ENCODE results near the gene EIF5AL1. TPM values are rescaled to one million over a fixed set of nuclear protein-coding genes. Genes with fewer than 3 reads are reported as not detected.

EIF5AL1 gene
- total and polyA plus RNA-seq, 4 donors: 0.05 to 2.1 (median 0.52) TPM

DNA sequence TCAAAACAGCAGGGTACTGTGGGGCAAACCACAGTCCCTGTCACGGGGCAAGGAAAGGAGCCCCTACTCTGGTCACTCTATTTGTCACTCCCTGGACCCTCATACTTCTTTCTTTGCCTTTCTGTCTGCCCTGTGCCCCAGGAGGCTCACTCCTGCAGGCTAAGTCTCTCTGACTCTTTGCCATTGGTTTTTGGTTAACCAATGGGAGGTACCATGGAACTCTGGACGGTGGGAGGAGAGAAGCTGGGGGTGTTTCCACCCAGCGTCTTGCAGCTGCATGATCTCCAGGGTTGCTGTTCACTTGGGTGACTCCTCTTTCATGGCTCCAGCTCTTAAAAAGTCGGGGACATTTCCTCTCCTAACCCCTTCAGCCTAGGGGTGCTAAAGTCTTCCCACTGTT lies 15.4 kb upstream of the EIF5AL1 start:
- no peak overlapping the region for H3K4me3 ChIP-seq (ENCODE audit: low read depth in 1 of 3, low read length in 3 of 3)
- WGBS: 55% methylated on average over 4 of the region's 4 CpGs

DNA sequence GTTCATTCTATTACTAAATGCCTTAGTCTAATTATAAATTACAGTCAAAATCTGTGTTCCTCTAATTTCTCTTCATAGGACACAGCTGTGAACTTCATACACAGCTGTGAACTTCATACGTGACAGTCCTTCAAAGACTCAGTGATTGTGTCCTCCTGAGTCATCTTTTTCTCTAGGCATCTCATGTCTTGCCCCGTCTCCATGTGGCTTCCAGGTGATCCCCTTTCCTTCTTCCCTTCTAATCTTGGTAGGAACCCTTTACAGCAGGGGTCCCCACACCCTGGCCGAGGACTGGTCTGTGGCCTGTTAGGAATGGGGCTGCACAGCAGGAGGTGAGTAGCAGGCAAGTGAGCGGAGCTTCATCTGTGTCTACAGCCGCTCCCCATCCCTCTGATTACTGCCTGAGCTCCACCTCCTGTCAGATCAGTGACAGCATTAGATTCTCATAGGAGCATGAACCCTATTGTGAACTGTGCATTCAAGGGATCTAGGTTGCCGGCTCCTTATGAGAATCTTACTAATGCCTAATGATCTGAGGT lies 14.0 kb upstream of the EIF5AL1 start:
- no peak overlapping the region for H3K9ac ChIP-seq (ENCODE audit: low read depth in 1 of 2, low read length in 2 of 2)
- 92% methylated on average over 6 of the region's 6 CpGs for WGBS
- no peaks in the 10 kb centered on the region for H3K4me1 ChIP-seq (ENCODE audit: control insufficient read depth in 4 of 4, insufficient read depth in 4 of 4, low read length in 3 of 4)
- no peaks in the 10 kb centered on the region for H3K9me3 ChIP-seq (ENCODE audit: control insufficient read depth in 4 of 4, low read length in 3 of 4)
- no peak for DNase-seq (ENCODE audit: low spot score)
- no peak overlapping the region for H3K4me3 ChIP-seq (ENCODE audit: low read depth in 1 of 3, low read length in 3 of 3)
- H3K27me3 ChIP-seq (ENCODE audit: control insufficient read depth in 4 of 4, insufficient read depth in 4 of 4, low read length in 3 of 4): no peaks in the 10 kb centered on the region
- H3K27ac ChIP-seq (ENCODE audit: low read depth in 1 of 2, low read length in 2 of 2): no peak overlapping the region
- no peaks in the 10 kb centered on the region for H3K36me3 ChIP-seq (ENCODE audit: control insufficient read depth in 4 of 4, insufficient read depth in 3 of 4, low read depth in 1 of 4, low read length in 3 of 4)
- TF ChIP-seq JUND (IDR thresholded peaks at IDR 0.05) (no peak), YY1 (IDR thresholded peaks at IDR 0.05) (no peak), RXRA (IDR thresholded peaks at IDR 0.05) (no peak), GABPA (IDR thresholded peaks at IDR 0.05 in 1 of 2, conservative IDR thresholded peaks at IDR 0.05 in 1 of 2) (no peak), HNF4G (IDR thresholded peaks at IDR 0.05) (no peak), ATF3 (IDR thresholded peaks at IDR 0.05) (no peak), FOXA2 (IDR thresholded peaks at IDR 0.05) (no peak), FOXA1 (IDR thresholded peaks at IDR 0.05) (no peak), TAF1 (conservative IDR thresholded peaks at IDR 0.05) (no peak), EGR1 (IDR thresholded peaks at IDR 0.05; ENCODE audit: low read depth in 2 of 2) (no peak)
- TF ChIP-seq, protein P1, sequence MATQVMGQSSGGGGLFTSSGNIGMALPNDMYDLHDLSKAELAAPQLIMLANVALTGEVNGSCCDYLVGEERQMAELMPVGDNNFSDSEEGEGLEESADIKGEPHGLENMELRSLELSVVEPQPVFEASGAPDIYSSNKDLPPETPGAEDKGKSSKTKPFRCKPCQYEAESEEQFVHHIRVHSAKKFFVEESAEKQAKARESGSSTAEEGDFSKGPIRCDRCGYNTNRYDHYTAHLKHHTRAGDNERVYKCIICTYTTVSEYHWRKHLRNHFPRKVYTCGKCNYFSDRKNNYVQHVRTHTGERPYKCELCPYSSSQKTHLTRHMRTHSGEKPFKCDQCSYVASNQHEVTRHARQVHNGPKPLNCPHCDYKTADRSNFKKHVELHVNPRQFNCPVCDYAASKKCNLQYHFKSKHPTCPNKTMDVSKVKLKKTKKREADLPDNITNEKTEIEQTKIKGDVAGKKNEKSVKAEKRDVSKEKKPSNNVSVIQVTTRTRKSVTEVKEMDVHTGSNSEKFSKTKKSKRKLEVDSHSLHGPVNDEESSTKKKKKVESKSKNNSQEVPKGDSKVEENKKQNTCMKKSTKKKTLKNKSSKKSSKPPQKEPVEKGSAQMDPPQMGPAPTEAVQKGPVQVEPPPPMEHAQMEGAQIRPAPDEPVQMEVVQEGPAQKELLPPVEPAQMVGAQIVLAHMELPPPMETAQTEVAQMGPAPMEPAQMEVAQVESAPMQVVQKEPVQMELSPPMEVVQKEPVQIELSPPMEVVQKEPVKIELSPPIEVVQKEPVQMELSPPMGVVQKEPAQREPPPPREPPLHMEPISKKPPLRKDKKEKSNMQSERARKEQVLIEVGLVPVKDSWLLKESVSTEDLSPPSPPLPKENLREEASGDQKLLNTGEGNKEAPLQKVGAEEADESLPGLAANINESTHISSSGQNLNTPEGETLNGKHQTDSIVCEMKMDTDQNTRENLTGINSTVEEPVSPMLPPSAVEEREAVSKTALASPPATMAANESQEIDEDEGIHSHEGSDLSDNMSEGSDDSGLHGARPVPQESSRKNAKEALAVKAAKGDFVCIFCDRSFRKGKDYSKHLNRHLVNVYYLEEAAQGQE (IDR thresholded peaks at IDR 0.05): no peak
- TF ChIP-seq, protein P2, sequence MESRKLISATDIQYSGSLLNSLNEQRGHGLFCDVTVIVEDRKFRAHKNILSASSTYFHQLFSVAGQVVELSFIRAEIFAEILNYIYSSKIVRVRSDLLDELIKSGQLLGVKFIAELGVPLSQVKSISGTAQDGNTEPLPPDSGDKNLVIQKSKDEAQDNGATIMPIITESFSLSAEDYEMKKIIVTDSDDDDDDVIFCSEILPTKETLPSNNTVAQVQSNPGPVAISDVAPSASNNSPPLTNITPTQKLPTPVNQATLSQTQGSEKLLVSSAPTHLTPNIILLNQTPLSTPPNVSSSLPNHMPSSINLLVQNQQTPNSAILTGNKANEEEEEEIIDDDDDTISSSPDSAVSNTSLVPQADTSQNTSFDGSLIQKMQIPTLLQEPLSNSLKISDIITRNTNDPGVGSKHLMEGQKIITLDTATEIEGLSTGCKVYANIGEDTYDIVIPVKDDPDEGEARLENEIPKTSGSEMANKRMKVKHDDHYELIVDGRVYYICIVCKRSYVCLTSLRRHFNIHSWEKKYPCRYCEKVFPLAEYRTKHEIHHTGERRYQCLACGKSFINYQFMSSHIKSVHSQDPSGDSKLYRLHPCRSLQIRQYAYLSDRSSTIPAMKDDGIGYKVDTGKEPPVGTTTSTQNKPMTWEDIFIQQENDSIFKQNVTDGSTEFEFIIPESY (IDR thresholded peaks at IDR 0.05): no peak

More for the DNA sequence above, 15.4 kb upstream of the EIF5AL1 start:
- Histone ChIP-seq H3K9ac (ENCODE audit: low read depth in 1 of 2, low read length in 2 of 2) (no peak overlapping the region), H3K9me3 (ENCODE audit: control insufficient read depth in 4 of 4, low read length in 3 of 4) (no peaks in the 10 kb centered on the region), H3K27me3 (ENCODE audit: control insufficient read depth in 4 of 4, insufficient read depth in 4 of 4, low read length in 3 of 4) (no peaks in the 10 kb centered on the region), H3K4me1 (ENCODE audit: control insufficient read depth in 4 of 4, insufficient read depth in 4 of 4, low read length in 3 of 4) (no peaks in the 10 kb centered on the region), H3K27ac (ENCODE audit: low read depth in 1 of 2, low read length in 2 of 2) (no peak overlapping the region), H3K36me3 (ENCODE audit: control insufficient read depth in 4 of 4, insufficient read depth in 3 of 4, low read depth in 1 of 4, low read length in 3 of 4) (no peaks in the 10 kb centered on the region)
- no peak for TF ChIP-seq YY1 (IDR thresholded peaks at IDR 0.05)
- TF ChIP-seq, protein P1 (IDR thresholded peaks at IDR 0.05): no peak
- TF ChIP-seq JUND (IDR thresholded peaks at IDR 0.05): no peak
- no peak for TF ChIP-seq RXRA (IDR thresholded peaks at IDR 0.05)
- no peak for TF ChIP-seq HNF4A (conservative IDR thresholded peaks at IDR 0.05)
- no peak for TF ChIP-seq CTCF (IDR thresholded peaks at IDR 0.05; ENCODE audit: low read depth, low read length, missing input control)
- TF ChIP-seq FOXA1 (IDR thresholded peaks at IDR 0.05): no peak
- no peak for TF ChIP-seq EGR1 (IDR thresholded peaks at IDR 0.05; ENCODE audit: low read depth in 2 of 2)
- no peak for TF ChIP-seq HNF4G (IDR thresholded peaks at IDR 0.05)
- TF ChIP-seq FOXA2 (IDR thresholded peaks at IDR 0.05): no peak
- DNase-seq (ENCODE audit: low spot score): no peak

Measured in liver (tissue), 9 donors.